Trophoblast cell (in vitro differentiated cells and primary cell): ENCODE data around the gene GIMAP1.
A peak's percentile ranks its signal among the peaks of the same experiment; 100 is the strongest.

Source experiments
- DNase-seq, 2 donors: peaks; one replicate each; pipeline ENCODE4 v3.0.0-alpha.2; 2016
- H2AFZ ChIP-seq: 2 replicates; pipeline ENCODE4 v1.6.1; 2013; ENCODE audit warnings: low read length, moderate library complexity, mild to moderate bottlenecking; ENCODE audit not compliant: insufficient read depth, poor library complexity
- H2AK5ac ChIP-seq: 2 replicates; pipeline ENCODE4 v1.6.1; 2013; ENCODE audit warnings: mild to moderate bottlenecking, low read length
- H2BK120ac ChIP-seq: 2 replicates; pipeline ENCODE4 v1.6.1; 2013; ENCODE audit warnings: low read length, mild to moderate bottlenecking, moderate library complexity; ENCODE audit not compliant: insufficient read depth, poor library complexity
- H2BK12ac ChIP-seq: 2 replicates; pipeline ENCODE4 v1.6.1; 2013; ENCODE audit warnings: mild to moderate bottlenecking, low read length, moderate library complexity
- H2BK5ac ChIP-seq: 2 replicates; pipeline ENCODE4 v1.6.1; 2013; ENCODE audit warnings: low read length, low read depth, moderate library complexity, mild to moderate bottlenecking; ENCODE audit not compliant: poor library complexity
- H3K14ac ChIP-seq: 2 replicates; pipeline ENCODE4 v1.6.1; 2013; ENCODE audit warnings: mild to moderate bottlenecking, low read length
- H3K18ac ChIP-seq: 2 replicates; pipeline ENCODE4 v1.6.1; 2013; ENCODE audit warnings: mild to moderate bottlenecking, low read length
- H3K23ac ChIP-seq: 2 replicates; pipeline ENCODE4 v1.6.1; 2013; ENCODE audit warnings: low read length
- H3K27ac ChIP-seq: 2 replicates; pipeline ENCODE4 v1.5.1; 2013; ENCODE audit warnings: low read depth, mild to moderate bottlenecking, inconsistent platforms, low read length, moderate library complexity
- H3K27me3 ChIP-seq: 2 replicates; pipeline ENCODE4 v1.6.1; 2013; ENCODE audit warnings: inconsistent platforms, mild to moderate bottlenecking, low read length, moderate library complexity; ENCODE audit not compliant: insufficient read depth
- H3K36me3 ChIP-seq, 2 experiments: 1 replicate in 1 of 2; 2 replicates in 1 of 2; pipeline ENCODE4 v1.6.1; 2013; ENCODE audit warnings: low read length in 2 of 2, mild to moderate bottlenecking in 2 of 2, moderate library complexity in 1 of 2; ENCODE audit not compliant: insufficient read depth in 2 of 2, control insufficient read depth in 1 of 2
- H3K4ac ChIP-seq: 2 replicates; pipeline ENCODE4 v1.6.1; 2013; ENCODE audit warnings: low read depth, mild to moderate bottlenecking, low read length, moderate library complexity
- H3K4me1 ChIP-seq, 2 experiments: 1 replicate in 1 of 2; 2 replicates in 1 of 2; pipeline ENCODE4 v1.6.1; 2013; ENCODE audit warnings: low read length in 2 of 2, mild to moderate bottlenecking in 2 of 2, moderate library complexity in 1 of 2; ENCODE audit not compliant: insufficient read depth in 2 of 2, control insufficient read depth in 1 of 2
- H3K4me2 ChIP-seq: 2 replicates; pipeline ENCODE4 v1.6.1; 2013; ENCODE audit warnings: inconsistent platforms, mild to moderate bottlenecking, low read length, moderate library complexity
- H3K4me3 ChIP-seq: 2 replicates; pipeline ENCODE4 v1.5.1; 2013; ENCODE audit warnings: mild to moderate bottlenecking, low read depth, low read length, inconsistent platforms
- H3K79me1 ChIP-seq: one replicate; pipeline ENCODE4 v1.6.1; 2013; ENCODE audit warnings: low read length
- H3K79me2 ChIP-seq: 2 replicates; pipeline ENCODE4 v1.6.1; 2013; ENCODE audit warnings: low read length, mild to moderate bottlenecking; ENCODE audit not compliant: control insufficient read depth, insufficient read depth, poor library complexity
- H3K9ac ChIP-seq: 2 replicates; pipeline ENCODE4 v1.6.1; 2013; ENCODE audit warnings: mild to moderate bottlenecking, low read length
- H3K9me3 ChIP-seq: 2 replicates; pipeline ENCODE4 v1.6.1; 2013; ENCODE audit warnings: low read depth, mild to moderate bottlenecking, control low read depth, inconsistent platforms, low read length; ENCODE audit not compliant: insufficient read depth
- H4K12ac ChIP-seq: 2 replicates; pipeline ENCODE4 v1.6.1; 2013; ENCODE audit warnings: low read depth, mild to moderate bottlenecking, low read length, moderate library complexity
- H4K8ac ChIP-seq: 2 replicates; pipeline ENCODE4 v1.6.1; 2013; ENCODE audit warnings: low read depth, mild to moderate bottlenecking, low read length, moderate library complexity
- H4K91ac ChIP-seq: one replicate; pipeline ENCODE4 v1.6.1; 2013; ENCODE audit warnings: low read depth, mild to moderate bottlenecking, low read length, moderate library complexity
- WGBS: extraction: QIAGEN DNeasy Blood & Tissue Kit; methylation state at CpG from one replicate; pipeline ENCODE4 v1.1.7; 2013; ENCODE audit warnings: missing lambda C conversion rate; ENCODE audit not compliant: insufficient read length, insufficient coverage; ENCODE audit errors: extremely low coverage; 5-methylcytosine and 5-hydroxymethylcytosine counted together

Gene GIMAP1

DNA sequence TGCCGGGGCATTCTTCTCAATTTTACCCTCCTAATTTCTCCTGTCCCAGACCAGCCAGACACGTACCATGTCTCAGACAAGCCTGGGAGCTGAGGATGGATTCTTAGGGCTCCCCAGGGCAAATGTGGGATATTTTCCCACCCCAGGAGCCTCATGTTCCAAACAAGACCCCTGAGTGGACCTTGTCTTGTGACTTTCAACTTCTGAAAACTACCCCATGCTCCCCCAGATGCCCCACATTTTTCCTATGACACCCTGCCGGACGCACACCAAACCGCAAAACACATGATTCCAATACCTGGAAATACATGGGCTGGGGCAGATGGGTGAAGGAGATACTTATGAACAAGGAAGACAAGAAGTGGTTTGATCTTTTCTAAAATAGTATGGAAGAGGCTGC, 21.7 kb downstream of the GIMAP1 start:
- no peak overlapping the region for H3K23ac ChIP-seq
- H3K9me3 ChIP-seq = no peaks in the 10 kb centered on the region
- H3K79me1 ChIP-seq = no peaks in the 10 kb centered on the region
- no peak overlapping the region for H3K14ac ChIP-seq
- H3K27ac ChIP-seq = no peak overlapping the region
- no peak overlapping the region for H2BK12ac ChIP-seq
- H4K91ac ChIP-seq = no peak overlapping the region
- H2BK120ac ChIP-seq = no peak overlapping the region
- H3K4me1 ChIP-seq = no peaks in the 10 kb centered on the region
- no peak overlapping the region for H3K9ac ChIP-seq
- no peak overlapping the region for H4K8ac ChIP-seq
- H4K12ac ChIP-seq = no peak overlapping the region
- H2AFZ ChIP-seq = no peak overlapping the region
- no peak overlapping the region for H3K4ac ChIP-seq
- H3K18ac ChIP-seq = no peak overlapping the region
- no peak overlapping the region for H2BK5ac ChIP-seq
- H3K4me3 ChIP-seq = no peak overlapping the region
- H2AK5ac ChIP-seq = no peak overlapping the region
- peaks cover 8% of the 10 kb centered on the region for H3K27me3 ChIP-seq
- WGBS = no CpG with 5 or more reads among the region's 5 CpGs
- no peaks in the 10 kb centered on the region for H3K36me3 ChIP-seq
- DNase-seq = no peak
- no peak overlapping the region for H3K4me2 ChIP-seq
- no peaks in the 10 kb centered on the region for H3K79me2 ChIP-seq

- Histone ChIP-seq H2BK12ac (no peak overlapping the region), H2AFZ (no peak overlapping the region), H2BK120ac (no peak overlapping the region), H3K79me2 (no peaks in the 10 kb centered on the region), H4K8ac (no peak overlapping the region), H3K9me3 (no peaks in the 10 kb centered on the region), H3K4ac (no peak overlapping the region), H3K14ac (no peak overlapping the region), H3K9ac (no peak overlapping the region), H3K79me1 (no peaks in the 10 kb centered on the region), H3K23ac (no peak overlapping the region), H3K27me3 (peaks cover 8% of the 10 kb centered on the region), H3K27ac (no peak overlapping the region), H4K91ac (no peak overlapping the region), H3K4me3 (no peak overlapping the region), H3K18ac (no peak overlapping the region), H4K12ac (no peak overlapping the region), H2AK5ac (no peak overlapping the region), H2BK5ac (no peak overlapping the region), H3K36me3 (no peaks in the 10 kb centered on the region), H3K4me1 (no peaks in the 10 kb centered on the region), H3K4me2 (no peak overlapping the region)
- WGBS = no CpG with 5 or more reads among the region's 5 CpGs
- peak; percentile 57 to 84 for DNase-seq
Measured at GRCh38 chr7:150738591-150739001, 22.2 kb downstream of the GIMAP1 start.

DNA sequence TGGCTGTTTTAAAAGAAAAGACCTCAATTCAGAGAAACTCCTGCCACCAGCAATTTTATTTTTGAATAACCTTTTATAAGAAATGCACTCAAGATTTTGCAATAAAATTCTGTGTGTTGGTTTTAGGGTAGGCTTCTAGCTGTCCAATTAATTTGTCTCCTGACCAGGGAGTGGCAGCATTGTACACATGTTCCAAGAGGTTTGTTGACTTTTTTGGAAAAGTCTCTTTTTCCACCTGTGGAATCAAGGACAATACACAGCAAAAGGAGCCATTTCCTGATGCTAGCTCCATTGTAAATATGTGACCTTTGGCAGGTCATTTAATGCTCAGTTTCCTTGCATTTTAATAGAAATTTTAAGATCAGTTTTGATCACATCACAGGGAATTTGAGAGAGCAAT, 22.6 kb downstream of the GIMAP1 start:
- Histone ChIP-seq H3K9me3 (no peaks in the 10 kb centered on the region), H3K4me2 (no peak overlapping the region), H3K4ac (no peak overlapping the region), H2BK5ac (no peak overlapping the region), H4K12ac (no peak overlapping the region), H4K91ac (no peak overlapping the region), H4K8ac (no peak overlapping the region), H3K79me2 (no peaks in the 10 kb centered on the region), H2BK12ac (no peak overlapping the region), H3K18ac (no peak overlapping the region), H3K14ac (no peak overlapping the region), H3K4me3 (no peak overlapping the region), H2BK120ac (no peak overlapping the region), H3K36me3 (no peaks in the 10 kb centered on the region), H3K79me1 (no peaks in the 10 kb centered on the region), H3K4me1 (no peaks in the 10 kb centered on the region), H3K27me3 (peaks cover 8% of the 10 kb centered on the region), H3K9ac (no peak overlapping the region), H2AK5ac (no peak overlapping the region), H2AFZ (no peak overlapping the region), H3K27ac (no peak overlapping the region), H3K23ac (no peak overlapping the region)
- DNase-seq = no peak

GRCh38 chr7:150740053-150740452, 23.6 kb downstream of the GIMAP1 start:
- H3K27me3 ChIP-seq = peaks cover 5% of the 10 kb centered on the region
- H2BK12ac ChIP-seq = no peak overlapping the region
- DNase-seq = peak in 1 of 2 donors; percentile 28
- H3K9ac ChIP-seq = no peak overlapping the region
- no peak overlapping the region for H3K18ac ChIP-seq
- no peak overlapping the region for H3K27ac ChIP-seq
- H2BK5ac ChIP-seq = no peak overlapping the region
- no peak overlapping the region for H3K23ac ChIP-seq
- no peaks in the 10 kb centered on the region for H3K36me3 ChIP-seq
- no peak overlapping the region for H4K91ac ChIP-seq
- no peak overlapping the region for H3K4ac ChIP-seq
- no peaks in the 10 kb centered on the region for H3K79me2 ChIP-seq
- no peak overlapping the region for H3K14ac ChIP-seq
- no peaks in the 10 kb centered on the region for H3K9me3 ChIP-seq
- H2BK120ac ChIP-seq = no peak overlapping the region
- no peak overlapping the region for H2AK5ac ChIP-seq
- H3K4me1 ChIP-seq = no peaks in the 10 kb centered on the region
- H4K12ac ChIP-seq = no peak overlapping the region
- H4K8ac ChIP-seq = no peak overlapping the region
- H3K4me2 ChIP-seq = no peak overlapping the region
- H2AFZ ChIP-seq = no peak overlapping the region
- no CpG with 5 or more reads among the region's 10 CpGs for WGBS
- no peaks in the 10 kb centered on the region for H3K79me1 ChIP-seq
- no peak overlapping the region for H3K4me3 ChIP-seq
